Inferior parietal cortex (tissue), 1 donor: ENCODE data around the gene BCL7A.
A peak's percentile ranks its signal among the peaks of the same experiment; 100 is the strongest.
"Not testable (repeated sequence)": the region's sequence is repeated elsewhere in the genome, so short reads cannot be mapped to it uniquely, and the experiment has no call there.

Experiments
- DNase-seq: peaks from one replicate; pipeline ENCODE4 v3.0.0-alpha.2; 2016; ENCODE audit errors: extremely low spot score

BCL7A gene

DNA sequence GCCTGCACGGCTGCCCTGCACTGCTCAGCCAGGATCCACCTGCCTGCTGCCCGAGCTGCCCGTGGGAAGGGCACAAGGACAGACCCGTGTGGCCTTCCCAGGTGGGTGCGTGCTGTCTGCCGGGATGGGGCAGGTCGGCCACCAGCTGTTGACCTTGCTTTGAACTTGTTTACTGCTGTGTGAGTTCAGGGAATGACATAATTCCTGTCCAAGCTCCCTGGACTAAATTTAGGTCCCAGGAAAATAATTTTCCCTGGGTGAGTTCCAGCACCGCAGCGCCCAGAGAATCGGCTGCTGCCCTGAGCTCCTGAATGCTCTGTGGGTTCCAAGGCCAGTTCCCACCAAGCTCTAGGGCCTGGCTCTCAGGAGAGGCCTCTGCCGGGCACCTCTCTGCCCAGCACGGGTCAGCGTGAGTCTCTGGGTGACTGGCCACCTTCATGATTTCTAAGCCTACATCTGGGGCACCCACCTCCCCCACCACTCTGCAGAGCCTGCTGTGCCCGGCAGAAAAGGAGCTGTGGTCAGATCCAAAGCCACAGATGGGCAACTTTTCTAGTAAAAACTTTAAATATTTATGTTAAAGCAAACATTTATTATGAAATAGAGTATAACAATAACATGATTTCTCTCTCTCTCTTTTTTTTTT is 29.7 kb downstream of the BCL7A start:
- no peak for DNase-seq

DNA sequence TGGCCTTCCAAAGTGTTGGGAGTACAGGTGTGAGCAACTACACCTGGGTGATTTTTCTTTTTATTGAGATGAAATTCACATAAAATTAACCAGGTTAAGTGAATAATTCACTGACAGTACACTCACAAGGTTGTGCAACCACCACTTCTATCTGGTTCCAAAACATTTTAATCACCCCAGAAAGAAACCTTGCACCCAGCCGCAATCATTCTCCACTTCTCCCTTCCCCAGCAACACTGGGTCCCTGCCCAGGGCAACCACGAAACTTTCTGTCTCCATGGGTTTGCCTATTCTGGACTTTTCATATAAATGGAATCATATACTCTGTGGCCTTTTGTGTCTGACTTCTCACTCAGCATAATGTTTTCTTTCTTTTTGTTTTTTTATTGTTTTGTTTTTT is 30.6 kb downstream of the BCL7A start:
- DNase-seq, result no peak

DNA sequence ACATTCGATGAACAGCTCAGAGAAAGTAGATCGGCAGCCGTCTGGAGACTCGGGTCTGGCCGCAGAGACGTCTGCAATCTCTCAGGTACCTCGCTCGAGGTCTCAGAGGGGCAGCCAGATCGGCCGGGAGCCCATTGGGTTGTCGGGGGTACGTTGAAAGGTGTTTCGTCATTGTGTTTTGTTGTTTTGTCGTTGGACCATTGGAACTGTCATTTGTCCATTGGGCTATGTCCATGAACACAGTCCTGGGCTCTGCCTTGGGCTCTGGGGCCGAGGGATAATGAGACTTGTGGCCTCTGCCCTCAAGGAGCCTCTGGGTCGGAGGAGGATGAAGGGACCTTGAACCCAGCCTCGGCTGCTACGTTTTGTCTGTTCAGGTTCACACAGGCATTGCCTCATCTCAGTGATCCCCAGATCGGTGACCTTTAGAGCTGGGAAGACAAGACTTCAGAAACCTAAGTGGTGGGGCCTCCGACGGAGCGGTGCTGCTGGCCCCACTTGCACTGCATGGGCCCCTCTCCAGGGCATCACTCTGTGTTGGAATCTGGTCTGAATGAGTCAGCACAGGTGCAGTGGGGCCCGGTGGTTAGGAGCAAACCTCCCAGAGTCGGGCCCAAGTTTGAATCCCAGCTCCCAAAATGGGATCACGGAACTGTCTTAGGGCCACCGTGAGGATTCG is 33.3 kb downstream of the BCL7A start:
- no peak for DNase-seq

DNA sequence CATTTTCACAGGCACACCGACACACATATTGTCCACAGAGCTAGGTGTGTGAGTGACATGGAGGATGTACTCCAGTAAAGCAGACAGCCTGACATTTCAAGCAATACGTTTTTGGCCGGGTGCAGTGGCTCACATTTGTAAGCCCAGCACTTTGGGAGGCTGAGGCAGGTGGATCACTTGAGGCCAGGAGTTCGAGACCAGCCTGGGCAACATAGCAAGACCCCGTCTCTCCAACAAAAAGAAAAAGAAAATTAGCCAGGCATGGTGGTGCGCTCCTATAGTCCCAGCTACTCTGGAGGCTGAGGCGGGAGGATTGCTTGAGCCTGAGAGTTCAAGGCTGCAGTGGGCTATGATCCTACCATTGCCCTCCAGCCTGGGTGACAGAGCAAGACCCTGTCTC is 34.7 kb downstream of the BCL7A start:
- not testable (repeated sequence) for DNase-seq

DNA sequence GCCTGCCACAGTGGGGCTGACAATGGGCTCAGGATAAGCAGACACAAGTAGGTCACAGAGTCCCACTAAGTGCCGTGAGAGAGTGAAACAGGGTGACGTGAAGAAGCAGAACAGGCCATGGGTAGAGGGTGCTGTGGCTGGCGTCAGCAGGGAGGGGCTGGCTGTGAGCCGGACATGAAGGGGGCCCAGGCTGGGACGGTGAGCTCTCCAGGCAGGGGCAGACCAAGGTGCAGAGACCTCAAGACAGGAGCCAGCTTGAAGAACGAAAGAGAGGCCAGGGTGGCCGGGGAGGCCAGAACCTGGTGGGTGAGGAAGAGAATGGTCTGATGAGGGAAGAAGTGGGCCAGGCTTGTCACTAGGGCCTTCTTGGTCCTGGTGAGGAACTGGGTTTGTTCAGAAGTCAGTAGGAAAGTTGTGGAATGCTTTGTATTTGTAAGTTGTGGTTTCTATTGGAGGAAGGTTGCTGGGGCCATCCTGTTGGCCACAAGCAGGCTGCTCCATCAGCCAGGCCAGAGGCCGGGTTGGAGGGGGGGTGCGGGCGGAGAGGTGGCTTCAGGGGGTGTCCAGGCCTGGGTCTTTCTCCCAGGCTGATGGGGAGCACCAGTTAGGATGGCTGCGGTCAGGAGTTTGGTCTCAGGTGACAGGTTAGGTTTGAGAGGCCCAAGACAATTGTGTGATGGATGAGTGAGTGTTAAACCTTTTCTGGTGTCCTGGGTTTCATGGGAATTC is 35.5 kb downstream of the BCL7A start:
- DNase-seq, result no peak

DNA sequence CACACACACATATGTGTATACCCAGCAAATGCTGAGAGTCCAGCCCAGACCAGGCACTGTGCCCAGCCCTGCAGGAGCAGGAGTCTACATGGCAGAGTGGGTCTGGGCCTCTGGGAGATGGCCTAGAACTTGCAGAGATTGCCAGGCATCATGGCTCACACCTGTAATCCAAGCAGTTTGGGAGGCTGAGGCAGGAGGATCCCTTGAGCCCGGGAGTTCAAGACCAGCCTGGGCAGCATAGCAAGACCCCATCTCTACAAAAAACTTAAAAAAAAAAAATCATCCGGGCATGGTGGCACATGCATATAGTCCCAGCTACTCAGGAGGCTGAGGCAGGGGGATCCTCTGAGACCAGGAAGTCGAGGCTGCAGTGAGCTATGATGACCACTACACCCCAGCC is 36.1 kb downstream of the BCL7A start:
- DNase-seq, result no peak

DNA sequence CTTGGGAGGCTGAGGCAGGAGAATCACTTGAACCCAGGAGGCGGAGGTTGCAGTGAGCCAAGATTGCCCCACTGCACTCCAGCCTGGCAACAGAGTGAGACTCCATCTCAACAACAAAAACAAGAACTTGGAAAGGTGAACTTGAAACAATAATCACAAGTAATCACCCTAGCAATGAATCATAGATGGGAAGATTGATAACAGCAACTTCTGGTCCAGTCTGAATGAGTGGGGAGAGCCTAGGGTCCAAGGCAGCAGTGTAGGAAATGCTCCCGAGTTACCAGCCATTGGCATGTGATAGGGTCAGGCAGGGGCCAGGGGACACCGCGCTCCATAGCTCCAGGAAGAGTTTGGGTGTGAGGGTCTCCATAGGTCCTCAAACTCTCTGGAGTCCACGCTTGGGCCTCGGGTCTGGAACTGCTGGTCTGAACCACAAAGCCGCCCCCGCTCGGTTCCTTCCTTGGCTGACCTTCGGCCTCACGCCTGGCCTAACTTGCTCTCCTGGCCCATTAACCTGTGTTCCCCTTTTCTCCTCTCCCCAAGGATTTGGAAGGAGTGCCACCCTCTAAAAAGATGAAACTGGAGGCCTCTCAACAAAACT is 37.0 kb downstream of the BCL7A start:
- DNase-seq, result no peak

DNA sequence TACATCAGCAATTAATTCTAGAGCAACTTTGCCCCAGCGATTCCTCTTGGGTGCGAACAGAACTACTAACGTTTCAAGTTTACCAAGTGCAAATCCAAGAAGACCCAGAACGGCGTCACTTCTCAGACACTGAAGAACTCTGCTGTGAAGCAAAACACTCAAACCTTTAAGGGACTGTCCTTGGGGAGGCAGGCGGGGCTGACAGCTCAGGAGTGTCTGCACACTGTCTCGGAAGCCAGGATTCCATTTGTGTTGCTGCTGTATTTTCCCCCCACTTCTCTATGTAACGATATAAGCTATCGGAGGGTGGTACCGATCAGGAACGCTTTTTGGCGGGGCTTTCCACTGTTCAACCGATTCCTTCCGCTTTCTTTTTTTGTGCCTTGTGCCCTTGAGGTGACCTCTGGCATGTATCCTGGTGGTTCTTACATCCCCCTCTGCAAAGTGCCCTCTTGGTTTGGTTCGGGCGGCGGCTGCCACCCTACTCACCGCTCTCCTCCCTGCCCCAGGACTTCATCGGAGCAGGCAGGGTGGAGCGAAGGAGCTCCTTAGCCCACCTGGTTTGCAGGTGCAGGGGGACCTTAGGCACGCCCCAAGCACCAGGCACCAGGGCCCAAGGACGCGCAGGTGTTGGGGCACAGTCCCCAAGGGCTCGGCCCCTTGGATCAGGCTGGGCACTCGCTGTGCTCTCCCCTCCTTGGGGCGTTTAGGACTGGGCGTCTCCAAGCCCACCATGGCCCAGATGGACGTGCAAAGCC is 37.7 kb downstream of the BCL7A start:
- DNase-seq, result no peak

DNA sequence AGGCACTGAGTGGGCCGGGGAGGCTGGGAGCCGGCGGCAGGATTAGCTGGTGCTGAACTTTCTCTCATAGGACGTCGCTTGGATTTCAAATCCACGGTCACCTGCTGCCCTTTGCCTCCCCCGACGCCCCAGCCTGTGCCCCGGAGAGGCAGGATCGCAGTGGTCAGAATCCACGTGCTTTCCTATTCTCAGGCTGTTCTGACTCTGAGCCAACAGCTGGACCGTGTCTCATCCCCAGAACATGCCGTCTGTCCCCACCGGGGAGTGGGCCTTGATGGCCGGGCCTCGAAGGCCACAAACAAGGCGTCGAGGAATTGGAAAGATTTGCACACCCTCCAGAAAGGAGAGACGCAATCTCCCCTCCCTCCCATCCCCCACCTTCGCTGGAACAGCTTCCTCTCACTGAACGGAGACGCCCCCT is 38.4 kb downstream of the BCL7A start:
- no peak for DNase-seq

DNA sequence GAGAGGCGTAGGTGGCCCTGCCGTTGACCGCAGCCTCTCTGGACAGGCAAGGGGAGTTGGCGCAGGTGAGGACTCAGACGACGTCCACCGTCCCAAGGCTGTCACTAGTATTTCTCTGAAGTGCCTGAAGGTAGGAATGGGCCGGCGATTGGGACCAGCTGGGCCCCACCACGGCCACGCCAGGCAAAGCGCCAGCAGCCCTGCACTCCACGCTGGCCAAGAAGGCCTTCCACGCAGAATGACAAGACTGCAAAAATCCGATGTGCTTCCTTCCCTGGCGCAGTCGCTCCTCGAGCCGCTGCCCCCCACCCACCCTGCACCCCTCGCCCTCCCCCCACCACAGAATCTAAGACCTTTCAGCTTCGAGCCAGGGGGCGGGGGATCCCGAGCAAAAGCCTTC is 39.6 kb downstream of the BCL7A start:
- DNase-seq, result no peak

DNA sequence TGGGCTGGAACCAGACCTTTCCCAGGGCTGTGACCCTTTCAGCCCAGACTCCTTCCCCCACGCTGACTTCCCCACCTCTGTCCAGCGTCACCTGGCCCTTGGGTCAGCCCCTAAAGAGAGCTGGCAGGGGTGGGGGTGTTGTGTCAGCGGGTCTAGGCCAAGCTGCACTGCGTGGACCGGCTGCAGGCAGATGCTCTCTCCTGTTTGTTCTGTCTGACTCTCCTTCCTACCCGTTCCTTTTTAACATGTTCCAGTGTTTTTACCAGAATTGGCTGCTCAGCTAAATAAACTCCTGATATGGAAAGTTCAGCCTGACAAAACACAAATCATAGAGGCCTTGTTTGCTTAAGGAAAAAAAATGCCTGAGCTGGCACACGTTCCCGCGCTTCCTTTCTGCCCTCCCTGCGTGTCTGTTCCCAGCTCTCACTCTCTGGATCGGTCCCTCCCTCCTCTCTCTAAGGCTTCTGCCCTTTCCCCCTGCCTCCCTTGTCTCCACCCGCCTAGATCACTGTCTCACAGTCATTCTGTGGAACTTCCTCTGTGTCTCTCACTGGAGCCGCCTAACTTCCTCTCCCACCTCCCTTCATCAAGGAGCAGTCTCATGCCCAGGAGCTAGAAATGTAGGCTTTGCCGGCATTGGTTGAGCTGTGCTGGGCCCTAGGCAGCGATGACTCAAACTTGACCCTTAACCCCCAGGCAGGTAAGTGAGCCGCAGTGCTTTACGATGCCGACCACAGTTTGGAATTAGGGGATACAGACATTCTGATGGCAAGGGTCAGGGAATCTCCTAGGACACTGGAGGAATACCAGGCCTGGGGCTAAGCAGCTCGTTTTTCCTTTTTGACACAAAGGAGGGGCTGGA is 41.4 kb downstream of the BCL7A start:
- peak; percentile 32 for DNase-seq

DNA sequence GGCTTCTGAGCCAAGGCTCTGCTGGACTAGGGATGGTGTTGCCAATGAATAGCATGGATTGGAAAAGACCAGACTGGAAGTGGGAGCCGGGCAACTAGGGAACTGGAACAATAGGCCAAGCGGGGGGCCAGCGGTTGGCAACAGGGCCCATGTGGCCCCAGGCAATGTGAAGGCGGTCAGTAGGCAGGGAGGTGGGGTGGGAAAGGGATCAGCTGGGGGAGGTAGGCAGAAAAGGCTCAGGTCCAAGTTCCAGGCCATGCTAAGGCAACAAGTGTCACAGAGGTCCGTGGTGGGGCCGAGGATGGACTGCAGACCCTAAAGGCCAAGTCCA is 42.0 kb downstream of the BCL7A start:
- DNase-seq, result no peak

DNA sequence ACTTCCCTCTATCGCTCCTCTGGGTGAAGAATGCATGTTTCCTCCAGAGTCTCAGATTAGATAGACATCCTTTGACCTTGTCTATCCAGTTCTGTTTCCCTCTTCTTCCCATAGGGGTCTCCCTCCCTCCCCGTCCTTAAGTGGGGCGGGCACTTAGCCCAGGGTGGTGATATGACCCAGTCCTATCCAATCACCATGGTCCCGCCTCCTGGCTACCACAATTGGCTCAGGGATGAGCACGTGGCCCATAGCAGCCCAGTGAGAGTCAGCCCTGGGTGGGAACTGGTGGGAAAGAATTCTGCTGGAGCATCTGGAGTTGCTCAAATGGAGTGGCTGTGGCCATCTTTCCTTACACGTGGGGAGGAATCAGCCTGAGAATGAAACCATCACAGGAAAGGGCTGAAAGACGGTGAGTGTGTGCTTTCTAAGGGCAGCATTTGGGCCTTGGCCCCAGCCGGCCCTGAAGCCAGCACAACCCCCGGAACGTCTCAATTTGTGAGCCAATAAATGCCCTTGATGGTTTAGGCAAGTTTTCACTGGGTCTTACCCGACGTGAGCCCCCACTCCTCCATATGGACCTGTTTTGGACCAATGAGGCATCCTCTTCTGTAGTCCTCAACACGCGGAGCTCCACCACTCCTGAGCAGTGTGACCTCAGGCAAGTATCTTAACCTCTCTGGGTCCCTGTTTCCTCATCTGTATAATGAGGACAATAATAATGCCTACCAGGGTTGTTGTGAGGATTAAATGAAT is 42.5 kb downstream of the BCL7A start:
- DNase-seq, result peak; percentile 84

DNA sequence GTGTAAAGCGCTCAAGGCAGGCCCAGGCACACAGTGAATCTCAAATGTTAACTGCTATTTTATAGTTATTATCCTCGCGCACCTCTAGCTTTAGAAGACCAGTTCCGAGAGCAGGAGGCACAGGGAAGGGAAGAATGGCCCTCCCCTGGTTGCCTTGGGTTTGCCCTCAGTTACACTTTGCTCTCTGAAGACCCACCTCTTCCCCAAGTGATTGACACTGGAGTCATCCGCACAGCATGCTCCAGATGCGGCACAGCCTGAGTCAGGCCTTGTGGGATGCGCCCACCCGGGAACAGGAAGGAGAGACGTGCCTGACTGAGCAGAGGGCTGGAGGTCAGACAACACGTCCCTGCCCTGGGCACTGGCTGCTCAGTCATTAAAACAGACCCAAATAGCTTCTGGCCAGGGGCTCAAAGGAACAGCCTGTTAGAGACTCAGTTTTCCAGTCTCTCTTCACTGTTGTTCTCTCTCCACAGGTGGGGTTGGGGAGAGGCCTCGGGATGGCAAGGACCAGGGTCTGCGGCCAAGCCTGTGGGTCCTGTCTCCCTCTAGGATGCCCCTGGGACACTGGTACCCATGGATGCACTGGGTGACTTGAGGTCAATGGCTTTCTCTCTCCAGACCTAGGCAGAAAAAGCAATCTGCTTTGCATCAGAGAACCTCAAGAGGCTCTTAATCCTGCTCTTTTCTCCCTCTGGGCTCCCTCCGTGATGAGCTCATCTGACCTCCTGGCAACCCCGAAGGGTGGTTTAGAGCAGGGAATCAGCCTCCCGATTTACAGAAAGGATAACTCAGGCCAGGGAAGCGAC is 43.3 kb downstream of the BCL7A start:
- no peak for DNase-seq

DNA sequence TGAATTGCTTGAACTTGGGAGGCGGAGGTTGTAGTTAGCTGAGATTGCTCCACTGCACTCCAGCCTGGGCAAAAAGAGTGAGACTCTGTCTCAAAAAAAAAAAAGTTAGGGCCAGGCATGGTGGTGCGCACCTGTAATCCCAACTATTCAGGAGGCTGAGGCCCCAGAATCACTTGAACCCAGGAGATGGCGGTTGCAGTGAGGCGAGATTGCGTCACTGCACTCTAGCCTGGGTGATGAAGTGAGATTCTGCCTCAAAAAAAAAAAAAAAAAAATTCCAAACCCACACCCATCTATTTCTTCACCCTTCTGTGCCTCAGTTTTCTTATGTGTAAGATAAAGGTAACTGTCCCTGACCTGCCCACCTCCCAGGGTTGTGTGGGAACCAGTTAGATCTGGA is 45.9 kb downstream of the BCL7A start:
- no peak for DNase-seq

DNA sequence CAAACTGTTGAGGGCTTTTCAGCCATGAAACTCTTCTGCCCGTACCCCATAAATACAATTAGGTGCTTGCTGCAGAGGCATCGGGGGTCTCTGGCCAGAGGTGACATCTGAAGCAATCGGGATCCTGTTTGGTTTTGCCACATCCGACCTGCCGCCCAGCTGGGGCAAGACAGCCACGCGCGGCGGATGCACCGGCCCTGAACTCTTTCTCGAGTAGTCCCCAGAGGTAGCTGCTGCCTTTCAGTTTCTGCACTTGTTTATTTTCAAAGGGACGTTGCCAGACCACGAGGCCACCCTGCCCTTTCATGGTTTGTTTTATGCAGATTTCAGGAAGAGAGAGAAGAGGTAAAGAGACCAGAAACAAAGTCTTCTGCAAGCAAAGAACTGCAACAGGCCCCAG is 46.3 kb downstream of the BCL7A start:
- no peak for DNase-seq

DNA sequence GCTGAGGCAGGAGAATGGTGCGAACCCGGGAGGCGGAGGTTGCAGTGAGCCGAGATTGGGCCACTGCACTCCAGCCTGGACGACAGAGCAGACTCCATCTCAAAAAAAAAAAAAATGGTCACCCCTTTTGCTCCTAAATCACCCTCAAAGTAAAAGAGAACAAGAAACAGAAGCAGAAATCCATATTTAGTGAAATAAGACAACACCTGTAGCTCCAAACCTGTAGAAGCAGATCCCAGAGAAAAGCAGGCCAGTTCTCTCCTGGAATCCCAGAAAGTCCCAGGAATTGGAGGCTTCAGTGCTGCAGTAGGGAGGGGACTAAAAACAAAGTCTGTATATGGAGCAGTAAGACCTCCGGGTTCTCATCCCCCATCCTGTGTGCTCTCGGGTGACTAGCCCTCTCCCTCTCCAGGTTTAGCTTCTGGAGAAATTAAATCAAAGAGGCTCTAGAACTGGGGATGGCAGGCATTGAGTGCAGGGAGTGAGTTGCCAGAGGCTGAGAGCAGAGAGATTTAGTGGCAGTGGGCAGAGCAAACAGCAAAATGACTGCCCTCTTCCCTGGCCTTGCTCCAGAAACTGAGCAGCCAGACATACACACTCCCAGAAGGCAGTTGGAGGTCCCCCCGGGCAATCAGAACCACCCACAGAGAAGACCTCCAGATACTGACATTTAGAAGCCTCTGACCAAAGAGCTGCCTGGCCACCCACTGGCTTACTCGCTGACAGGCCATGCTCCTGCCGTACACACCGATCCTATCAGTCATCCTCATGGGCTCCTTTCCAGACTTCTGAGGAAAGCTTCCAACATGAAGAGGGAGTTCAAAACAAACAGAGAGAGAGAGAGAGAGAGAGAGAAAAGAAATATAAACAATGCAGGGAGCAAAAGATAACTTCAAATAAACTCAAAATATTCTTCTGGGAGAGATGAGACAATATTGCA is 50.6 kb downstream of the BCL7A start:
- no peak for DNase-seq

DNA sequence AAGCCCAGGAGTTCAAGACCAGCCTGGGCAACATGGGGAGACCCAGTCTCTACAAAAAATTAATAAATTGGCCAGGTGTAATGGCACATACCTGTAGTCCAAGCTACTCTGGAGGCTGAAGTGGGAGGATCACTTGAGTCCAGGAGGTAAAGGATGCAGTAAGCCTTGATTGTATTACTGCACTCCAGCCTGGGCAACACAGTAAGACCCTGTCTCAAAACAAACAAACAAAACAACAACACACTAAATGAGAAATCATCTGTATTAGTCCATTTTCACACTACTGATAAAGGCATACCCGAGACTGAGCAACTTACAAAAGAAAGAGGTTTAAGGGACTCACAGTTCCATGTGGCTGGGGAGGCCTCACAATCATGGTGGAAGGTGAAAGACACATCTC is 52.1 kb downstream of the BCL7A start:
- no peak for DNase-seq
